Gastroesophageal sphincter (tissue), 4 donors: ENCODE results near the gene FXR2. TPM values are rescaled to one million over a fixed set of nuclear protein-coding genes. Genes with fewer than 3 reads are reported as not detected.

Experiments used
- ATAC-seq: fragments of 150-250 bp; one replicate; pipeline ENCODE4 v1.9.1; 2016; ENCODE audit warnings: mild to moderate bottlenecking, moderate library complexity
- H3K27ac ChIP-seq, 4 donors: fragments of 200-600 bp; sonication (generic) in 3 of 4; 1 replicate in 3 of 4; 2 replicates in 1 of 4; pipeline ENCODE4 v1.5.1; 2016 to 2019
- H3K27me3 ChIP-seq: fragments of 200-600 bp; sonication (generic); one replicate; pipeline ENCODE4 v1.5.1; 2019
- H3K36me3 ChIP-seq, 2 donors: fragments of 200-600 bp; sonication (generic); one replicate each; pipeline ENCODE4 v1.5.1; 2019; ENCODE audit warnings: control low read depth in 1 of 2
- H3K4me1 ChIP-seq, 3 donors: fragments of 200-600 bp; sonication (generic); 1 replicate in 2 of 3; 2 replicates in 1 of 3; pipeline ENCODE4 v1.5.1; 2016 to 2019; ENCODE audit warnings: control low read depth in 2 of 3
- H3K4me3 ChIP-seq, 2 donors: fragments of 200-600 bp; sonication (generic); one replicate each; pipeline ENCODE4 v1.5.1; 2019; ENCODE audit warnings: mild to moderate bottlenecking in 1 of 2, moderate library complexity in 1 of 2
- H3K9me3 ChIP-seq, 3 donors: fragments of 200-600 bp; sonication (generic); one replicate each; pipeline ENCODE4 v1.5.1; 2017 to 2019; ENCODE audit warnings: control low read depth in 2 of 3
- CTCF ChIP-seq, 4 experiments: fragments of 200-600 bp in 2 of 4; fragments of 450-650 bp in 2 of 4; sonication (generic) in 1 of 4; IDR thresholded peaks; one replicate each; pipeline ENCODE4 v1.5.1; 2017 to 2019; ENCODE audit warnings: antibody characterized with exemption in 4 of 4, mild to moderate bottlenecking in 2 of 4, moderate library complexity in 2 of 4
- EP300 ChIP-seq: sonication (generic); formaldehyde crosslinking; IDR thresholded peaks from one replicate; pipeline ENCODE4 v1.6.1; 2017; ENCODE audit warnings: antibody characterized with exemption, mild to moderate bottlenecking
- POLR2A ChIP-seq, 2 donors: fragments of 450-650 bp; IDR thresholded peaks; one replicate each; pipeline ENCODE4 v1.6.1; 2017; ENCODE audit warnings: antibody characterized with exemption in 2 of 2, mild to moderate bottlenecking in 2 of 2, moderate library complexity in 1 of 2
- POLR2AphosphoS5 ChIP-seq: sonication (generic); formaldehyde crosslinking; IDR thresholded peaks from one replicate; pipeline ENCODE4 v1.6.1; 2017; ENCODE audit warnings: antibody characterized with exemption
- WGBS, 2 donors: methylation state at CpG; one replicate each; pipeline ENCODE4 v1.1.5; 2018; ENCODE audit warnings: low coverage in 1 of 2; 5-methylcytosine and 5-hydroxymethylcytosine counted together
- total RNA-seq, 4 donors: library from RNA; depleted of rRNA; stranded (reverse); fragments of >200 nt; gene quantifications; one replicate each; pipeline ENCODE4 v1.1.0, GENCODE V29; 2016

The FXR2 gene
- total RNA-seq, 4 donors from 2014 or later, result 39.3 to 54.6 (median 47.4) TPM

GRCh38 chr17:7634384-7634783 lies 19.7 kb upstream of the FXR2 start:
- 7 to 13% methylated on average over 3 to 4 of the region's 5 CpGs for WGBS, 2 donors
- no peak overlapping the region for H3K27ac ChIP-seq
- H3K4me3 ChIP-seq, result no peak overlapping the region
- peak in 2 of 4 experiments; percentile 39 to 52 for TF ChIP-seq CTCF (IDR thresholded peaks at IDR 0.05)
- TF ChIP-seq POLR2A (IDR thresholded peaks at IDR 0.05), result no peak
- no peak for TF ChIP-seq POLR2AphosphoS5
- TF ChIP-seq EP300, result no peak
- H3K36me3 ChIP-seq, result no peaks in the 10 kb centered on the region
- H3K4me1 ChIP-seq, result no peaks in the 10 kb centered on the region
- H3K27me3 ChIP-seq, result no peaks in the 10 kb centered on the region
- H3K9me3 ChIP-seq, result no peaks in the 10 kb centered on the region
- peak; percentile 53 for ATAC-seq

- Histone ChIP-seq H3K4me1 (peaks cover 0 to 4% (median 1%) of the 10 kb centered on the region in 3 donors), H3K27me3 (no peaks in the 10 kb centered on the region), H3K4me3 (no peak overlapping the region), H3K9me3 (no peaks in the 10 kb centered on the region), H3K36me3 (no peaks in the 10 kb centered on the region), H3K27ac (no peak overlapping the region)
- no peak for TF ChIP-seq POLR2AphosphoS5
- ATAC-seq, result no peak
- 80 to 83% methylated on average over 1 of the region's 2 CpGs for WGBS, 2 donors
Measured at GRCh38 chr17:7633093-7633492, 18.4 kb upstream of the FXR2 start.

- Histone ChIP-seq H3K4me3 (no peak overlapping the region), H3K4me1 (peaks cover 0 to 7% (median 2%) of the 10 kb centered on the region in 3 donors), H3K9me3 (no peaks in the 10 kb centered on the region), H3K27me3 (no peaks in the 10 kb centered on the region), H3K27ac (no peak overlapping the region), H3K36me3 (no peaks in the 10 kb centered on the region)
- TF ChIP-seq CTCF (IDR thresholded peaks at IDR 0.05) (peak in 3 of 4 experiments; percentile 54 to 57 (median 55)), EP300 (no peak)
- no peak for ATAC-seq
- 28 to 55% methylated on average over 5 to 6 of the region's 6 CpGs for WGBS, 2 donors
Measured at GRCh38 chr17:7632492-7632894, 17.8 kb upstream of the FXR2 start.

GRCh38 chr17:7631398-7632380 lies 17.0 kb upstream of the FXR2 start:
- TF ChIP-seq POLR2AphosphoS5, result no peak
- TF ChIP-seq EP300, result no peak
- TF ChIP-seq CTCF (IDR thresholded peaks at IDR 0.05), result no peak
- no peak for TF ChIP-seq POLR2A (IDR thresholded peaks at IDR 0.05)
- WGBS, 2 donors, result 69 to 76% methylated on average over 5 to 7 of the region's 11 CpGs
- Histone ChIP-seq H3K4me3 (no peak overlapping the region), H3K4me1 (peaks cover 0 to 11% (median 5%) of the 10 kb centered on the region in 3 donors), H3K9me3 (no peaks in the 10 kb centered on the region), H3K27me3 (no peaks in the 10 kb centered on the region), H3K27ac (no peak overlapping the region), H3K36me3 (no peaks in the 10 kb centered on the region)
- ATAC-seq, result no peak

GRCh38 chr17:7629939-7630571 lies 15.4 kb upstream of the FXR2 start, which contains the start of gene SHBG:
Gene SHBG, plus strand, starts transcription at chr17:7630135. Its CDS starts 38 bp downstream, at chr17:7630173.
- no peaks in the 10 kb centered on the region for H3K27me3 ChIP-seq
- no peak for TF ChIP-seq POLR2A (IDR thresholded peaks at IDR 0.05)

More at GRCh38 chr17:7629939-7630571, 15.4 kb upstream of the FXR2 start, which contains the start of gene SHBG:
- no peak within 1 kb of the TSS for H3K4me3 ChIP-seq
- no peak for ATAC-seq
- peaks cover 0 to 13% of the 10 kb centered on the region in 2 donors for H3K36me3 ChIP-seq
- WGBS, 2 donors, result 54 to 64% methylated on average over 4 to 10 of the region's 13 CpGs
- no peak within 1 kb of the TSS for H3K27ac ChIP-seq
- no peaks in the 10 kb centered on the region for H3K9me3 ChIP-seq
- H3K4me1 ChIP-seq, result peaks cover 0 to 18% (median 7%) of the 10 kb centered on the region in 3 donors
